GM19238 (cell line): ENCODE data around the gene KISS1R.

ENCODE experiments used
- DNase-seq: peaks from one replicate; pipeline ENCODE4 v3.0.0; 2011; ENCODE audit warnings: low spot score; ENCODE audit not compliant: insufficient read length

The KISS1R gene

DNA sequence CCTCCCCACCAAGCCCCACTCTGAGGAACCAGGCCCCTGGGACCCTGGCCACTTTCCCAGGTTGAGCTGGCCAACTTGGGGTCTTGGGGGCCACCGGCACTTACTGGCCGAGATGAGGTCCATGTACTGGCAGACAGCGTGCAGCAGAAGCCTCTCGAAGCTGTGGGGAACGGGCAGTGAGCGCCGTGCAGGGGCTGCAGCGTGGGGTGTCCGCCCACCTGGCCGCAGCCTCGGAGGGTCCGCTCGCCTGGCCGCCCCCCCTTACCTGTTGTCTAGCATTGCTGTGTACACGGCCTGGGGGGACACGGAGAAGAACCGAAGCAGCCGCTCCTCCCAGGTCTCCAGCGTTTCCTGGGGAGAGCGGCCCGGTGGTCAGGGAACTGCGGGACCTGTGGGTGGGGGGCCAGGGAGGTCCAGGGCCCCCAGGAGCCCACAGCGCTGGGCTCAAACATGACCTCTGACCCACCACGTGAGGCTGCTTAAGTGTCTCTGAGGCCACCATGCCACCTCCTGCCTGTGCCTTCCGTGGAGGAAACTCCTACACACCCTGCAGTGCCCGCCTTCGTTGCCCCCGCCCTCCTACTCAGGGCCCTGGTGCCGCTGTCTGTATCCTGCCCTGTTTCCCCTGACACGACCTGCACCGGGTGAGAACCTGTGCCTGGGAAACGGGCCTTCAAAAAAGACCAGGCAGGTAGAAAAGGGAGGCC lies 17.6 kb upstream of the KISS1R start:
- DNase-seq, result no peak

GRCh38 chr19:900043-900301 lies 17.2 kb upstream of the KISS1R start:
- DNase-seq, result no peak

DNA sequence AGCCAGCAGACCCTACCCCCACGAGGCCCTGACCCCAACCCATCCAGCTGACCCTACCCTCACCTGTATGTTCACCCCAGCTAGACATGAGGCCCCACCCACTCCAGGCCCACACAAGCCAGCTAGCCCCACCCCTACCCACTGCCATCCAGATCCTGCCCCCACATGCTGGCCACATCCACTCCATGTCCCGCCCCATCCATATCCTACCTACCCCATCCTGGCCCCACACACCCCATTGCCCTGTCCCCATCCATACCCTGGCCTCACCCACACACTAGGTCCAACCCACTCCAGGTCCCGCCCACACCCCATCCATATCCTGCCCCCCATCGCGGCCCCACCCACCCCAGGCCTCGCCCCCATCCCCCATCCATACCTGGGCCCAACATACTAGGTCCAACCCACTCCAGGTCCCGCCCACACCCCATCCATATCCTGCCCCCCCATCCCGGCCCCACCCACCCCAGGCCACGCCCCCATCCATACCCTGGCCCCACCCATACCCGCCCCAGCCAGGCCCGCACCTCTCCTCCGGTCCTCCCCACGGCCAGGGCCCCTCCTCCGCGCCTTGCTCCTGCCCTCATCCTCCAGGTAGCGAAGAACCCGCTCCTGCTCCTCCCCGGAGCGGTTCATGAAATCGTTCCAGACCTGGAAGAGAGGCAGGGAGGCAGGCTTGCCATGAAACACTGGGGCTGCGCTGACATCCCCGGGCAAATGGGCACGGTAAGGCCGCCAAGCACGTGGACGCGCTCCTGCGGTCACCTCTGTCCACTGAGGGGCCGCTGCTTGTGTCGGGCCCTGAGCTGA lies 16.6 kb upstream of the KISS1R start:
- no peak for DNase-seq

DNA sequence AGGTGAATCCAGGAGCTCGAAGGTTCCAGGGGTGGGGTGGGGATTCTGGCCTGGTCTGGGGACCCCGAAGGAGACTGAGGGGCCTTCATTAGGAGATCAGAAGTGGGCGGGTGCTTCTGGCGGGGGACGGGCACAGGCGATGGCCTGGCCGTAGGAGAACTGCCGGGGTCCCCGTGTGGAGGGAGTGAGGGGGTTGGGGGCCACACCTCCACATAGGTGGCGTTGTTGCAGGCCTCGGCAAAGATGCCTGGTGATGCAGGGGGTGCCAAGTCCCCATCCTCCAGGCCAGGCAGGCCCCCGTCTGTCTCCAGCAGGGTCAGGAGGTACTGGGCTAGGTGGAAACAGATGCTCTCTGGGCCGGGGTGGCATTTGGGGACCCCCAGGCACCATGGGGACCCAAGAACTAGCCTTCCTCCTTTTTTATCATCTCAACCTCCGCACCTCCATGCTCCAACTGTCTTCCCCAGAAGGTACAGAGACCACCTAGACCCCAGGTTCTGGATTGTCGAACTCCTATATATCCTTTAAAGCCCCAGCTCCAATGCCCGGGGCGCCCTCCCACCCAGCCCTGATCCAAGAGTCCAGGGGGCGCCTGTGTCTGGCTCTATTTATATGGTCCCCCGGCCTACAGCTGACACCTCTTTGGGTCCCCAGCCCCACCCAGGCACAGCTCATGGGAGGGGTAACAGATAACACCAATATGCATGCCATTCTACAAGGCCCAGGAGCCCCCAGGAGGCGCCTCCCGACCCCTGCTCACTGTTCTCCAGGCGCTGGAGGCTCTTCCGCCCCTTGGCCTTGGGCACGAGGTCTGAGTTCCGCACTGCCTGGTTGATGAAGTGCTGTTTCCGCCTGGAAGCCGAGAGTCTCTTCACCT lies 15.7 kb upstream of the KISS1R start:
- no peak for DNase-seq

DNA sequence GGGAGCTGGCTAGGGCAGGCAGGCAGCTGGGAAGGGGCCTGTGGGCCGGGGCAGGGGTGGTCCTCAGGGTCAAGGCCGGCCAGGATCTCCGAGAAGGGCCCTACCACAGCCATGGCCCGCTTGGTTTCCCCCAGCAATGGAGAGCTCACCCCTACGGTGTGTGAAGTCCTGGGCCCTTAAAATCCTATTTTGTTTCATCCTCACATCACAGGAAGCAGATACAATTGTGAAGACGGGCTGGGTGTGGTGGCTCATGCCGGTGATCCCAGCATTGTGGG lies 15.1 kb upstream of the KISS1R start:
- DNase-seq, result no peak

DNA sequence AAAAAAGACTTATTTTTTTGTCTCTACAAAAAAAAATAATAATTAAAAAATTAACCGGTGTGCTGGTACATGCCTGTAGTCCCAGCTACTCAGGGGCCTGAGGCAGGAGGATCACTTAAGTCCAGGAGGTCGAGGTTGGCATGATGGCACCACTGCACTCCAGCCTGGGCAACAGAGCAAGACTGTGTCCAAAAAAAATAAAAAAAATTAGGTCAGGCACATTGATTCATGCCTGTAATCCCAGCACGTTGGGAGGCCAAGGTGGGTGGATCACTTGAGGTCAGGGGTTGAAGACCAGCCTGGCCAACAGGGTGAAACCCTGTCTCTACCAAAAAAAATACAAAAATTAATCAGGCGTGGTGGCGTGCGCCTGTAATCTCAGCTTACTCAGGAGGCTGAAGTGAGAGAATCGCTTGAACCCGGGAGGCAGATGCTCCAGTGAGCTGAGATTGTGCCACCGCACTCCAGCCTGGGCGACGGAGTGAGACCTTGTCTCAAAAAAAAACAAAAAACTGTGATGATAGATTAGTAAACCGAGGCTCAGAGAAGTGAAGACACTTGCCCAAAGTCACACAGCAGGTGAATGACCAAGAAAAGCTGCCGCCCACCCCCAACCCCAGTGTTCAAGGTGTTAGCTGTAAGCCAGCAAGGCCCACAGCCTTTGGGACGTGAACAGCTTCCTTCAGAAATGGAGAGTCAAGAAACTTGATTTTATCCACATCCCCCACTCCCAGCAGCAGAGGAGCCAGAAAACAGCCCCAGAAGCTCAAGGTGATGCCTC lies 14.5 kb upstream of the KISS1R start:
- no peak for DNase-seq

DNA sequence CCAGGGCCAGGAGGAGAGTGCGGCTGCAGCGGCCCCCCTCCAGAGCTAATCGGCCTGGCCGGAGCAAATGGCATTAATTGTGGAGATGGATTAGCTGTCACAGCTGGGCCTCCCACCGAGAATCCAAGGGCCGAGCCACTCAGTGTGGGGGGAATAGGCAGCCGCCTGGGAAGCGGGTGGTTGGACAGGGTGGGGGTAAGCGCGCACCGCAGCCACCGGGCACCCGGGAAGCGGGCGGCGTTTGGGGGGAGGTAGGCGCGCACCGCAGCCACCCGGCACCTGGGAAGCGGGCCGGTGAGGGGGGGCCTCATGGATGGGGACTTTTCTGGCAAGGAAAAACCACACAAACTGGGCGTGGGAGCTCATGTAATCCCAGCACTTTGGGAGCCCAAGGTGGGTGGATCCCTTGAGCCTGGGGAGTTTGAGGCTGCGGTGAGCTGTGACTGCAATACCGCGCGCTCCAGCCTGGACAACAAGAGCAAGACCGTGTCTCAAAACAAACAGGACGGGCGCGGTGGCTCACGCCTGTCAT lies 13.8 kb upstream of the KISS1R start:
- DNase-seq, result no peak

DNA sequence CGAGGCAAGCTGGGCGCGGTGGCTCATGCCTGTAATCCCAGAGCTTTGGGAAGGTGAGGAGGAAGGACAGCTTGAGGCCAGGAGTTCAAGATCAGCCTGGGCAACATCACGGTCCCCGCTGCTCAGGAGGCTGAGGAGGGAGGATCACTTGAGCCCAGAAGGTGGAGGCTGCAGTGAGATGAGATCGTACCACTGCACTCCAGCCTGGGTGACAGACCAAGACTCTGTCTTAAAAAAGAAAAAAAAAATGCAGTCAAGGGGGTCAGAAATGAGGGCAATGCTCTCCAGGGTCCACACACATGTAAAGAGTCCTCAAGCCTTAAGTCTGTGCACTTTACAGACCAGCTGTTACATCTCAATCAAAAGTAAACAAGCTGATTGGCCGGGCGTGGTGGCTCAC lies 12.6 kb upstream of the KISS1R start:
- no peak for DNase-seq

DNA sequence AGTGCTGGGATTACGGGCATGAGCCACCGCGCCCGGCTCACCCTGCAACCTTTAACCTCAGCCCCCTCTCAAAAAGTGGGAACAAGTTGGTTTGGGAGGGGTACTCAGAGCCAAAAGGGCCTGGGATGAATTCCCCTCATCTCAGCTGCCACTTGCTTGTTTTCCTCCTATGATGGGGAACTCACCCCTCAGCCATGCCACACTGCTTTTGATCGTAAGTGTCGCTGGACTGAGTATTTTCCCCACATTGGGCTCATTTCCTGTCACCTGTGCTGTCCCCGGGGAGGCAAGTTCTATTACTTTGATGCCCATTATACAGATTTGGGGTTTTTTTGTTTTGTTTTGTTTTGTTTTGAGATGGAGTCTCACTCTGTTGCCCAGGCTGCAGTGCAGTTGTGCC lies 10.7 kb upstream of the KISS1R start:
- no peak for DNase-seq

DNA sequence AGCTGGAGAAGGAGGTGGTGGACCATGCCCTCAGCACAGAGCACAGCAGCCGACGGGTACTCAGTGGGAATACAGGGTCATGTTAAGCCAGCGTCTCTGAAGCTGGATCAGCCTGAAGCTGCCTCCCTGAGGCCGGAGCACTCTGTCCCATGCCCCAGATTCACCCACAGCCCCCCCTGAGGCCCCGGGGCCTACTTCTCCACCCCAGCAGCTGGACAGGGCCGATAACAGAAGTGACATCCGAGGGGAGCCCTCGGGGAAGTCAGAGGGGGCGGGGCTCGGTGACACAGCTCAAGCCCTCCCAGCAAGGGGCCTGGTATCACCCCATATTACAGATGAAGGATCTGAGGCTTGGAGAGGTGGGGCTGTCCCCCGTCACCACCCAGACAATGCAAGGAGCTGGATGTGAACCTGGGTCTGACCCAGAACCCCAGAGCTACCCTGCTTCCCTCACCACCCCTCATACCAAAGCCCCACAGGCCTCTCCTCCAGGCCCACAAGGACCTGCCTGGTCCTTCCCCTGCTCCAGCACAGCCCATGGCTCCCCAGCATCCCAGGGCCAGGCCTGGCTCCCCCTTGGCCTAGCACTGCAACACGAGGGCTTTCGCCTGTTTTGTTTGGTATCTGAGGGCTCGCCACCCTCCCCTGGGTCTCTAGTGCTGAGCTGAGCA lies 9.8 kb upstream of the KISS1R start:
- DNase-seq, result no peak

DNA sequence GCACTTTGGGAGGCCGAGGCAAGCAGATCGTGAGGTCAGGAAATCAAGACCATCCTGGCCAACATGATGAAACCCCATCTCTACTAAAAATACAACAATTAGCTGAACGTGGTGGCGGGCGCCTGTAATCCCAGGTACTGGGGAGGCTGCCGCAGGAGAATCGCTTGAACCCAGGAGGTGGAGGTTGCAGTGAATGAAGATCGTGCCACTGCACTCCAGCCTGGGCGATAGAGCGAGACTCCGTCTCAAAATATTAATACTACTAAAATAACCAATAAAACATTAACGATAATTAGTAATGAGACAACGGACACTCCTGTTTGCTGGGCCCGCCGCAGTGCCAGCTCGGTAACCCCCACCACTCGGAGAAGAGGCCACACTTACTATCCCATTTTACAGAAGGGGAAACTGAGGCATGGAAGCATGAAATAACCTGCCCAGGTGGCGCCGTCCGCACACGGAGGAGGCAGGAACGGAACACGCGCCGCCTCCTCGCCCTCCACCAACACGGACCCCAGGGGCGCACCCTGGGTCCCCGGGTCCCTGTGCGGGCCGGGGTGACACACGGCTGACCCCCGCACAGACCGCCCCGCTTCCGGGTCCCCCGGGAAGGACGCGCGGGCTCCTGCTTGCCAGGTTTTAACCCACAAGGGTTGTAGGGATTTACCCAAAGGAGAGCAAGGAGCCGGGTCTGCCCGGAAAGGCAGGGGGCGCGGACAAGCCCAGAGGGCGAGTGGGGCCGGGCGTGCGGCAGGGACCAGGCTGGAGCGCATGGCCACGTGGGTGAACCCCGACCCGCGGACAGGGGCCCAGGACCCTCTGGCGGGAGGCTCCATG lies 5.7 kb upstream of the KISS1R start:
- DNase-seq, result no peak

DNA sequence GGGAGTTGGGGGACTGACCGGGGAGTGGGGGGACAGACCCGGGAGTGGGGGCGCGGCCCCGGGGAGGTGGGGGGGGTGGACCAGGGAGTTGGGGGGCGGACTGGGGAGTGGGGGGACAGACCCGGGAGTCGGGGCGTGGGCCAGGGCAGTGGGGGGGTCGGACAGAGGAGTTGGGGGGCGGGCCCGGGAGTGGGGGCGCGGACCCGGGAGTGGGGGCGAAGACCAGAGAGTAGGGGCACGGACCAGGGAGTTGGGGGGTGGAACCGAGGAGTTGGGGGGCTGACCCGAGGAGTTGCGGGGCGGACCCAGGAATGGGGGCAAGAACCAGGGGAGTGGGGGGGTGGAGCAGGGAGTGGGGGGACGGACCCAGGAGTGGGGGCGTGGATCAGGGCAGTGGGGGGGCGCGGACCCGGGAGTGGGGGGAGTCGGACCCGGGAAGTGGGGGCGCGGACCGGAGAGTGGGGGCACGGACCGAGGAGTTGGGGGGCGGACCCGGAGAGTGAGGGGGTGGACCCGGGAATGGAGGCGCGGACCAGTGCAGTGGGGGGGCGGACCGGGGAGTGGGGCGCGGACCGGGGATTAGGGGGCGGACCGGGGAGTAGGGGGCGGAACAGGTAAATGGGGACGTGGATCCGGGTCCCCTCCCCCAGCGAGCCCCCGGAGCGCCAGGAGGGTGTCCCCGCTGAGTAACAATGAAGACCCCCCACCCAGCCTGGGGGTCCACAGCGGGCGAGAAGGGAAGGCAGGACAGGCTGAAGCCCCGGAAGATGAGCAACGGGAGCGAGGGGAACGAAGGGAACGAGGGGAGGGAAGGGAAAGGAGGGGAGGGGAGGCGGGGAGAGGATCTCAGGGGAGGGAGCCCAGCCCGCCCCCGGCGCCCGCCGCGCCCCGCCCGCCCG lies 4.7 kb upstream of the KISS1R start:
- DNase-seq, result no peak

DNA sequence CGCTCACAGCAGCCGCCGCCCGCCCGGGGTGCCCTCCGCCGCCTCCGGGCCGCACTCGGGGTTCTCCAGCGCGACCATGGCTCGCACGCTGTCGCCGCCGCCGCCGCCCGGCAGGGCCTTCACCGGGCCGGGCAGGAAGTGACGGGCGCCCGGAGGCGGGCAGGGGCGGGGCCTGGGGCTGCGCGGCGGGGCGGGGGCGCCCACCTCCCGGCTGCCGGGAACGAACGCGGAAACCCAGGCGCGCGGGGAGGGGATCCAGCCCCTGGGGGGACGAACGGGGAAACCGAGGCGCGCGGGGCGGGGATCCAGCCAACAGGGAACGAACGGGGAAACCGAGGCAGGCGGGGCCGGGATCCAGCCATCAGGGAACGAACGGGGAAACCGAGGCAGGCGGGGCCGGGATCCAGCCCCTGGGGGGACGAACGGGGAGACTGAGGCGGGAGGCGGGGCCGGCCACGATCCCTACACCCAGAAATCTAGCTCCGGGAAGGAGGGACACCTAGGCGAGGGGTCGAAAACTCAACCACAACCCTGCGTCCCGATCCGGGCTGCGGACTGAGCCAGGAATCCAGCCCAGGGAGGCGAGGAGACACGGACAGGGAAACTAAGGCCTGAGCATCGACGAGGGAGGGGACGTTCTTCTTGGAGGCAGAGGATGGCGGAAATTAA lies 3.9 kb upstream of the KISS1R start, which contains the start of gene R3HDM4:
R3HDM4 (minus strand) TSS at position 140 of the 669 bp plus-strand sequence; CDS start at position 78, 62 bp downstream.
- DNase-seq, result peak; percentile 97

- DNase-seq, result no peak
Measured at GRCh38 chr19:916645-917322, 349 bp upstream of the KISS1R start.

- no peak for DNase-seq
Measured at GRCh38 chr19:918152-918437, 962 bp downstream of the KISS1R start.

- no peak for DNase-seq
Measured at GRCh38 chr19:918481-919198, 1.5 kb downstream of the KISS1R start.
